Hepatocyte (in vitro differentiated cells): ENCODE measurements around the gene SPHK1. TPM values are rescaled to one million over a fixed set of nuclear protein-coding genes. Genes with fewer than 3 reads are reported as not detected.

Experiments used
- DNase-seq: peaks from one replicate; pipeline ENCODE4 v3.0.0-alpha.2; 2016; ENCODE audit warnings: low spot score
- H2AFZ ChIP-seq: fragments of 200-600 bp; sonication (generic); 2 replicates; pipeline ENCODE4 v1.6.0; 2016; ENCODE audit warnings: antibody characterized with exemption, mild to moderate bottlenecking
- H3K27ac ChIP-seq: fragments of 200-600 bp; sonication (generic); 2 replicates; pipeline ENCODE4 v1.5.1; 2016; ENCODE audit warnings: mild to moderate bottlenecking
- H3K27me3 ChIP-seq: fragments of 200-600 bp; sonication (generic); 2 replicates; pipeline ENCODE4 v1.6.1; 2016
- H3K36me3 ChIP-seq: fragments of 200-600 bp; sonication (generic); replicated peaks from 2 replicates; pipeline ENCODE4 v1.5.1; 2016; ENCODE audit warnings: low read depth; ENCODE audit not compliant: insufficient read depth
- H3K4me1 ChIP-seq: fragments of 200-600 bp; sonication (generic); 2 replicates; pipeline ENCODE4 v1.5.1; 2016; ENCODE audit warnings: mild to moderate bottlenecking, moderate library complexity; ENCODE audit not compliant: insufficient read depth
- H3K4me2 ChIP-seq: fragments of 200-600 bp; sonication (generic); 2 replicates; pipeline ENCODE4 v1.6.0; 2016
- H3K4me3 ChIP-seq: fragments of 200-600 bp; sonication (generic); 2 replicates; pipeline ENCODE4 v1.5.1; 2016; ENCODE audit warnings: mild to moderate bottlenecking
- H3K79me2 ChIP-seq: fragments of 200-600 bp; sonication (generic); 2 replicates; pipeline ENCODE4 v1.6.0; 2017; ENCODE audit warnings: mild to moderate bottlenecking
- H3K9me2 ChIP-seq: fragments of 200-600 bp; sonication (generic); replicated peaks from 2 replicates; pipeline ENCODE4 v1.6.0; 2017; ENCODE audit warnings: mild to moderate bottlenecking; ENCODE audit not compliant: insufficient read depth
- H3K9me3 ChIP-seq: fragments of 200-600 bp; sonication (generic); 2 replicates; pipeline ENCODE4 v1.5.1; 2016; ENCODE audit warnings: low read depth, mild to moderate bottlenecking
- H4K20me1 ChIP-seq: fragments of 200-600 bp; sonication (generic); 2 replicates; pipeline ENCODE4 v1.6.0; 2016; ENCODE audit warnings: mild to moderate bottlenecking; ENCODE audit not compliant: insufficient read depth, poor library complexity, severe bottlenecking
- CTCF ChIP-seq: fragments of 200-600 bp; sonication (generic); IDR thresholded peaks from 2 replicates; pipeline ENCODE4 v1.5.1; 2016; ENCODE audit warnings: antibody characterized with exemption, mild to moderate bottlenecking; ENCODE audit not compliant: poor library complexity
- EZH2 ChIP-seq: fragments of 200-600 bp; sonication (generic); IDR thresholded peaks from 2 replicates; pipeline ENCODE4 v1.6.1; 2016; ENCODE audit warnings: antibody characterized with exemption, mild to moderate bottlenecking, borderline replicate concordance
- EZH2phosphoT487 ChIP-seq: fragments of 200-600 bp; sonication (generic); IDR thresholded peaks from one replicate; pipeline ENCODE4 v1.6.1; 2018; ENCODE audit warnings: antibody characterized with exemption, mild to moderate bottlenecking, low read depth, moderate library complexity; ENCODE audit not compliant: unreplicated experiment, severe bottlenecking
- WGBS: methylation state at CpG from one replicate; pipeline ENCODE4 v1.1.6; 2016; ENCODE audit warnings: low lambda C conversion rate; ENCODE audit errors: missing lambda C conversion rate; 5-methylcytosine and 5-hydroxymethylcytosine counted together
- polyA plus RNA-seq: library from polyadenylated mRNA; unstranded; fragments of >200 nt; fragmentation: Nextera tagmentation; extraction: Ambion mirVana; gene quantifications from 2 replicates; pipeline ENCODE4 v1.2.1, GENCODE V29; 2016
- total RNA-seq: library from RNA; depleted of rRNA; stranded (reverse); fragments of >200 nt; gene quantifications from 2 replicates; pipeline ENCODE4 v1.2.3, GENCODE V29; 2014

The SPHK1 gene
- total and polyA plus RNA-seq, 2 experiments from 2014 or later, result 5.2 to 15.2 TPM

GRCh38 chr17:76417499-76418143 is 33.2 kb downstream of the SPHK1 start:
- Histone ChIP-seq H3K4me1 (peaks cover 4% of the 10 kb centered on the region), H3K9me2 (no peaks in the 10 kb centered on the region), H3K79me2 (peaks cover 45% of the 10 kb centered on the region), H3K27ac (no peak overlapping the region), H3K36me3 (no peaks in the 10 kb centered on the region), H3K27me3 (no peaks in the 10 kb centered on the region), H3K4me3 (no peak overlapping the region), H3K4me2 (no peak overlapping the region), H3K9me3 (no peaks in the 10 kb centered on the region), H4K20me1 (peaks cover 16% of the 10 kb centered on the region), H2AFZ (no peak overlapping the region)
- 85% methylated on average over 11 of the region's 11 CpGs for WGBS
- TF ChIP-seq EZH2phosphoT487 (no peak), EZH2 (no peak), CTCF (no peak)
- no peak for DNase-seq

GRCh38 chr17:76419576-76420260 is 35.3 kb downstream of the SPHK1 start:
- H4K20me1 ChIP-seq, result peaks cover 14% of the 10 kb centered on the region
- H3K27me3 ChIP-seq, result no peaks in the 10 kb centered on the region
- peaks cover 1% of the 10 kb centered on the region for H3K4me1 ChIP-seq
- no peak overlapping the region for H3K4me3 ChIP-seq
- no peak overlapping the region for H3K27ac ChIP-seq
- H2AFZ ChIP-seq, result no peak overlapping the region
- TF ChIP-seq CTCF, result no peak
- TF ChIP-seq EZH2phosphoT487, result no peak
- no peak for TF ChIP-seq EZH2
- H3K9me3 ChIP-seq, result no peaks in the 10 kb centered on the region
- DNase-seq, result no peak
- no peaks in the 10 kb centered on the region for H3K9me2 ChIP-seq
- H3K36me3 ChIP-seq, result no peaks in the 10 kb centered on the region
- peaks cover 44% of the 10 kb centered on the region for H3K79me2 ChIP-seq
- H3K4me2 ChIP-seq, result no peak overlapping the region
- 91% methylated on average over 17 of the region's 17 CpGs for WGBS

- no peaks in the 10 kb centered on the region for H3K9me2 ChIP-seq
- no peak overlapping the region for H2AFZ ChIP-seq
- H3K4me2 ChIP-seq, result no peak overlapping the region
- H3K4me1 ChIP-seq, result no peaks in the 10 kb centered on the region
- peaks cover 44% of the 10 kb centered on the region for H3K79me2 ChIP-seq
- WGBS, result 88% methylated on average over 10 of the region's 10 CpGs
- TF ChIP-seq EZH2phosphoT487 (no peak), CTCF (no peak), EZH2 (no peak)
- no peak overlapping the region for H3K4me3 ChIP-seq
- DNase-seq, result no peak
- peaks cover 12% of the 10 kb centered on the region for H4K20me1 ChIP-seq
- no peak overlapping the region for H3K27ac ChIP-seq
- no peaks in the 10 kb centered on the region for H3K36me3 ChIP-seq
- no peaks in the 10 kb centered on the region for H3K27me3 ChIP-seq
- H3K9me3 ChIP-seq, result no peaks in the 10 kb centered on the region
These were observed 36.1 kb downstream of the SPHK1 start for GRCh38 chr17:76420356-76421043.
